ENCODE results near the gene DPH1. TPM values are rescaled to one million over a fixed set of nuclear protein-coding genes. Genes with fewer than 3 reads are reported as not detected.

The DPH1 gene
- total RNA-seq, 6 experiments from 2014 or later: 65.9 to 81.6 (median 71.8) TPM

- Mint-ChIP-seq H3K4me3 (peak overlapping the region; percentile 71), H3K27ac (peak overlapping the region; percentile 75), H3K36me3 (ENCODE audit: low read depth) (peaks cover 13% of the 10 kb centered on the region; the same call in 1 of the 2 replicates), H3K9me3 (no peaks in the 10 kb centered on the region), H3K27me3 (ENCODE audit: insufficient read depth) (peaks cover 20% of the 10 kb centered on the region), H3K4me1 (ENCODE audit: low read depth) (peaks cover 44% of the 10 kb centered on the region)
- no peak for DNase-seq
- TF ChIP-seq CTCF (IDR thresholded peaks at IDR 0.05): no peak
Observed at GRCh38 chr17:2057760-2058585, 28.0 kb downstream of the DPH1 start.

GRCh38 chr17:2058586-2059546, 28.9 kb downstream of the DPH1 start:
- TF ChIP-seq CTCF (IDR thresholded peaks at IDR 0.05): peak; percentile 89
- DNase-seq: peak; percentile 63
- Mint-ChIP-seq H3K36me3 (ENCODE audit: low read depth) (peaks cover 15% of the 10 kb centered on the region), H3K27ac (peak overlapping the region; percentile 95), H3K4me3 (peak overlapping the region; percentile 60), H3K27me3 (ENCODE audit: insufficient read depth) (peaks cover 29% of the 10 kb centered on the region), H3K9me3 (no peaks in the 10 kb centered on the region; the same call in 1 of the 2 replicates), H3K4me1 (ENCODE audit: low read depth) (peaks cover 47% of the 10 kb centered on the region)

GRCh38 chr17:2059547-2060384, 29.8 kb downstream of the DPH1 start:
- H3K27me3 Mint-ChIP-seq (ENCODE audit: insufficient read depth): peaks cover 36% of the 10 kb centered on the region
- no peaks in the 10 kb centered on the region; the same call in 1 of the 2 replicates for H3K9me3 Mint-ChIP-seq
- H3K4me1 Mint-ChIP-seq (ENCODE audit: low read depth): peaks cover 56% of the 10 kb centered on the region
- DNase-seq: no peak
- peak overlapping the region; percentile 95 for H3K27ac Mint-ChIP-seq
- peak overlapping the region; percentile 30; the same call in 1 of the 2 replicates for H3K4me3 Mint-ChIP-seq
- TF ChIP-seq CTCF (IDR thresholded peaks at IDR 0.05): no peak
- peaks cover 20% of the 10 kb centered on the region for H3K36me3 Mint-ChIP-seq (ENCODE audit: low read depth)

GRCh38 chr17:2060385-2060658, 30.4 kb downstream of the DPH1 start:
- H3K36me3 Mint-ChIP-seq (ENCODE audit: low read depth): peaks cover 23% of the 10 kb centered on the region
- TF ChIP-seq CTCF (IDR thresholded peaks at IDR 0.05): no peak
- DNase-seq: no peak
- H3K27me3 Mint-ChIP-seq (ENCODE audit: insufficient read depth): peaks cover 38% of the 10 kb centered on the region
- no peaks in the 10 kb centered on the region; the same call in 1 of the 2 replicates for H3K9me3 Mint-ChIP-seq
- peak overlapping the region; percentile 13; the same call in 1 of the 2 replicates for H3K4me3 Mint-ChIP-seq
- peaks cover 62% of the 10 kb centered on the region for H3K4me1 Mint-ChIP-seq (ENCODE audit: low read depth)
- H3K27ac Mint-ChIP-seq: peak overlapping the region; percentile 95

Measured in HFFc6 (cell line).